ENCODE results near the gene YIPF3. TPM values are rescaled to one million over a fixed set of nuclear protein-coding genes. Genes with fewer than 3 reads are reported as not detected.

YIPF3 gene
- total RNA-seq, 4 donors from 2014 or later: 73.6 to 96.9 (median 84.9) TPM

GRCh38 chr6:43523284-43523683 lies 6.6 kb upstream of the YIPF3 start:
- Histone ChIP-seq H3K9me3 (no peaks in the 10 kb centered on the region), H3K27ac (replicated peaks in 1 of 4) (no peak overlapping the region), H3K4me3 (no peak overlapping the region), H3K4me1 (peaks cover 6 to 13% (median 7%) of the 10 kb centered on the region in 4 donors), H3K27me3 (no peaks in the 10 kb centered on the region), H3K36me3 (peaks cover 57 to 93% (median 91%) of the 10 kb centered on the region in 4 donors)
- TF ChIP-seq CTCF (IDR thresholded peaks at IDR 0.05) (no peak), POLR2A (IDR thresholded peaks at IDR 0.05; ENCODE audit: low read depth) (no peak), EP300 (IDR thresholded peaks at IDR 0.05) (no peak), POLR2AphosphoS5 (IDR thresholded peaks at IDR 0.05) (no peak)
- WGBS: 84% methylated on average over 3 of the region's 3 CpGs
- intact Hi-C loops (cut with DNase I): no loop called here
- no peak for DNase-seq (ENCODE audit: extremely low spot score)

- intact Hi-C loops (cut with DNase I): no loop called here
- DNase-seq (ENCODE audit: extremely low spot score): no peak
- no peaks in the 10 kb centered on the region for H3K27me3 ChIP-seq
- H3K9me3 ChIP-seq: no peaks in the 10 kb centered on the region
- no peak overlapping the region for H3K4me3 ChIP-seq
- no peak for TF ChIP-seq EP300 (IDR thresholded peaks at IDR 0.05)
- peaks cover 12 to 18% (median 13%) of the 10 kb centered on the region in 4 donors for H3K4me1 ChIP-seq
- no peak overlapping the region for H3K27ac ChIP-seq (replicated peaks in 1 of 4)
- peaks cover 51 to 87% (median 85%) of the 10 kb centered on the region in 4 donors for H3K36me3 ChIP-seq
- WGBS: 89% methylated on average over 8 of the region's 8 CpGs
Measured at GRCh38 chr6:43522547-43523261, 6.0 kb upstream of the YIPF3 start.

GRCh38 chr6:43521836-43522235 lies 5.1 kb upstream of the YIPF3 start:
- Histone ChIP-seq H3K27ac (replicated peaks in 1 of 4) (no peak overlapping the region), H3K4me3 (no peak overlapping the region), H3K9me3 (no peaks in the 10 kb centered on the region), H3K4me1 (peaks cover 17 to 23% (median 18%) of the 10 kb centered on the region in 4 donors), H3K36me3 (peaks cover 43 to 78% (median 77%) of the 10 kb centered on the region in 4 donors), H3K27me3 (no peaks in the 10 kb centered on the region)
- 74% methylated on average over 2 of the region's 2 CpGs for WGBS
- TF ChIP-seq POLR2A (IDR thresholded peaks at IDR 0.05; ENCODE audit: low read depth): no peak
- no peak for TF ChIP-seq POLR2AphosphoS5 (IDR thresholded peaks at IDR 0.05)
- no peak for TF ChIP-seq EP300 (IDR thresholded peaks at IDR 0.05)
- TF ChIP-seq CTCF (IDR thresholded peaks at IDR 0.05): no peak
- intact Hi-C loops (cut with DNase I): no loop called here
- DNase-seq (ENCODE audit: extremely low spot score): no peak

- intact Hi-C loops (cut with DNase I): no loop called here
- no peak for TF ChIP-seq CTCF (IDR thresholded peaks at IDR 0.05)
- no peak for TF ChIP-seq POLR2A (IDR thresholded peaks at IDR 0.05; ENCODE audit: low read depth)
- no peak for TF ChIP-seq POLR2AphosphoS5 (IDR thresholded peaks at IDR 0.05)
- TF ChIP-seq EP300 (IDR thresholded peaks at IDR 0.05): no peak
- Histone ChIP-seq H3K9me3 (no peaks in the 10 kb centered on the region), H3K4me1 (peaks cover 30 to 34% (median 31%) of the 10 kb centered on the region in 4 donors), H3K36me3 (peaks cover 42 to 69% (median 65%) of the 10 kb centered on the region in 4 donors), H3K27me3 (no peaks in the 10 kb centered on the region), H3K27ac (replicated peaks in 1 of 4) (no peak overlapping the region), H3K4me3 (no peak overlapping the region)
- 83% methylated on average over 8 of the region's 8 CpGs for WGBS
- no peak for DNase-seq (ENCODE audit: extremely low spot score)
Measured at GRCh38 chr6:43520097-43520496, 3.4 kb upstream of the YIPF3 start.

- Histone ChIP-seq H3K9me3 (no peaks in the 10 kb centered on the region), H3K27me3 (no peaks in the 10 kb centered on the region), H3K27ac (replicated peaks in 1 of 4) (peak overlapping the region; percentile 85 to 89 (median 88)), H3K36me3 (peaks cover 53 to 69% (median 64%) of the 10 kb centered on the region in 4 donors), H3K4me1 (peaks cover 41 to 50% (median 47%) of the 10 kb centered on the region in 4 donors), H3K4me3 (peak overlapping the region; percentile 77 to 92 (median 86))
- DNase-seq (ENCODE audit: extremely low spot score): no peak
- TF ChIP-seq EP300 (IDR thresholded peaks at IDR 0.05): no peak
- no peak for TF ChIP-seq POLR2A (IDR thresholded peaks at IDR 0.05; ENCODE audit: low read depth)
- no peak for TF ChIP-seq CTCF (IDR thresholded peaks at IDR 0.05)
- TF ChIP-seq POLR2AphosphoS5 (IDR thresholded peaks at IDR 0.05): no peak
- 4% methylated on average over 10 of the region's 10 CpGs for WGBS
- intact Hi-C loops (cut with DNase I): loop anchor here (10.0 kb wide), 1 partner anchor 343 kb away; the partner anchor contains the start of gene SRF
Measured at GRCh38 chr6:43517505-43518357, 1.0 kb upstream of the YIPF3 start.

Measured in esophagus muscularis mucosa (tissue), 4 donors.